ENCODE measurements around the gene GABRD.

Gene GABRD

GRCh38 chr1:2053217-2053616, 34.1 kb downstream of the GABRD start:
- no peak for DNase-seq (ENCODE audit: low read depth, low spot score)

GRCh38 chr1:2053784-2054376, 34.7 kb downstream of the GABRD start:
- no peak for DNase-seq (ENCODE audit: low read depth, low spot score)

GRCh38 chr1:2054560-2054959, 35.4 kb downstream of the GABRD start:
- no peak for DNase-seq (ENCODE audit: low read depth, low spot score)

GRCh38 chr1:2055911-2056575, 36.9 kb downstream of the GABRD start:
- no peak for DNase-seq (ENCODE audit: low read depth, low spot score)

DNA sequence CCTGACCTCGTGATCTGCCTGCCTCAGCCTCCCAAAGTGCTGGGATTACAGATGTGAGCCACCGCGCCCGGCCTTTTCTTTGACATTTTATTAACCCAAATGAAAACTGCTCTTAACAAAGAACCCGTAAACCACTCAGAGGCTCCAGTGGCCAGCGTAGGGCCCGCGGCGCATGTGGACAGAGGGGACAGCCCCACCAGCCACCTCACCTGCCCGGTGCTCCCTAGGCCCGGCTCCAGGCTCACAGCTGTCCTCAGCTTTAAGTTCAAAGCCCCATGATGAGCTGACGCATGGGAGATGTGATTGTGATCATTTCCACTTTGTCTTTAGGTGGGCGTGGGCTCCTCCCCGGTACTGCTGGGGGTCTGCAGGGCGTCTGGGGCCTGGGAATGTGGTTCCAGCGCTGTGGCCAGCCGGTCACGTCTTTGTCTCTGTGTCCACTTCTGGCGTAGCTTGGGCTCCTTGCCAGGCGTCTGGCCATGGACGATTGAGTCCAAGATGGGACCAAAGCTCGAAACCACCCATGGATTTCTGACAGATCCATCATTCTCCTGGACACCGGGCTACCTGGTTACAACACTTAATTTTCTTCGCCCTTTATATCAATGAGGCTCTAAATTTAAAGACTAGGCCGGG, 37.9 kb downstream of the GABRD start:
- no peak for DNase-seq (ENCODE audit: low read depth, low spot score)

GRCh38 chr1:2059290-2059953, 40.3 kb downstream of the GABRD start:
- DNase-seq (ENCODE audit: low read depth, low spot score) = no peak

DNA sequence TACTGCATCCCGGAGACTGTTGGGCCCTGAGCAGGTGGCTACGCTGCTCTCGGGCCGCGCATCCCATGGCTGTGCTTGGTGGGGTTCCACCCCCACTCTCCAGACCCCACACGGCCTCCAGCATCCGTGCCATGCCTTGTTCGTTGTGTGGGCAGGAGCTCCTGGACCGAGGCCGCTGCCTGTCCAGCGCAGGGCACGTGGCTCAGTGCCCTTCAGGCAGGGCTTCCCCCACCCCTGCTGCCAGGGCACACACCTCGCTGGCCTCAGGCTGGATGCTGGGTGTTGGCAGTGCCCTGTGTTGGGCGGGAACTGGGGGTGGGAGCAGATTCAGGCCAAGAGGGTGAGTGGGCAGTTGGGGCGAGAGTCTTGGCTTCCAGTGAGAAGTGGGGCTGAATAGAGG, 40.9 kb downstream of the GABRD start:
- DNase-seq (ENCODE audit: low read depth, low spot score) = no peak

- DNase-seq (ENCODE audit: low read depth, low spot score) = no peak
Measured at GRCh38 chr1:2060535-2060934, 41.4 kb downstream of the GABRD start.

GRCh38 chr1:2061065-2061778, 42.1 kb downstream of the GABRD start:
- no peak for DNase-seq (ENCODE audit: low read depth, low spot score)

DNA sequence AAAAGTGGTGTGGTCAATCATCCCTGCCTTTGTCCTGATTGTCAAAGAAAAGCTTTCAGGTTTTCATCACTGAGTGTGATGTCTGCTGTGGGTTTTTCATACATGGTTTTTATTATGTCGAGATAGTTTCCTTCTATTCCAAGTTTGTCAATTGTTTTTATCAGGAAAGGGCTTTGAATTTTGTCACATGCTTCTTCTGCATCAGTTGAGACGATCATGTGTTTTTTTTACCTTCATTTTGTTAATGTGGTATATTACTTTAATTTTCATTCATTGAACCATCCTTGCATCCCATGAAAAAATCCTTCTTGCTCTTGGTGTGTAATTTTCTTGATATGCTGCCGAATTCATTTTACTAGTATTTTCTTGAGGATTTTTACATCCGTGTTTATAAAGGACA, 46.6 kb downstream of the GABRD start:
- no peak for DNase-seq (ENCODE audit: low read depth, low spot score)

GRCh38 chr1:2067393-2067792, 48.2 kb downstream of the GABRD start:
- DNase-seq (ENCODE audit: low read depth, low spot score) = no peak

DNA sequence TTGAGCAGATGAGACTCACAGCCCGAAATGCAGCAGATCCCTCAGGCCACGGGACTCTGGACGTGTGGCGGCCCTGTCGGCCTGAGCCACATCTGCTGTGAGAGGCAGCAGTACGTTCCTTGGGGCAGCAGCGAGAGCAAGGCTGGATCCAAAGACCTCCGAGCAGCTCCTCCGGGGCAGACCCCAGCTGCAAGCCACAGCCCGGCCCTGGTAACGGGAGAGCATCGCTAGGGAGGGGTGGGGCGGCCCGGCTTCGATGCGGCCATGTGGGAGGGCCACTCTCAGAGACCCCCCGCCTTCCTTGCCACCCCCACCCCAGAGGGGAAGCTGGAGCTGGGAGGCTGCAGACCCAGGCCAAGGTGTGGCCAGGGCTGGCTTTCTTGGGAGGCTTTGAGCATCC, 48.8 kb downstream of the GABRD start:
- no peak for DNase-seq (ENCODE audit: low read depth, low spot score)

DNA sequence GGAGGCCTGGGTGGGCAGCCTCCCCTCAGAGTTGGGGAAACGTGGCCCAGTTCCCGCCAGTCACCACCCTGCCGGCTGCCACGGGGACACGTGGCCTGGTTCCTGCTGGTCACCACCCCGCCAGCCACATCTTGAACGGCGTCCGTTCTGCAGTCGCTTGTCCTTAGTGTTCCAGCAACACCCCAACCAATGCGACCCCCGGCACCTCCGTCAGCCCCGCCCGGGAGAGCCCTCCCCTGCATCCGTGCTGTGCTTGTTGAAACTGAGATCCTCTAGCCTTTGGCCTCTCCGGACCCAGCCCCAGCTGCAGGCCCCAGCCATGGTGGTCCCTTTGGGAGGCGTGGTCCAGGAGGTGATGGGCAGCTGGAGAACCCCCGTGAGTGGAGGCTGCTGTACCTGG, 49.8 kb downstream of the GABRD start:
- no peak for DNase-seq (ENCODE audit: low read depth, low spot score)

- DNase-seq (ENCODE audit: low read depth, low spot score) = no peak
Measured at GRCh38 chr1:2070016-2070415, 50.9 kb downstream of the GABRD start.

DNA sequence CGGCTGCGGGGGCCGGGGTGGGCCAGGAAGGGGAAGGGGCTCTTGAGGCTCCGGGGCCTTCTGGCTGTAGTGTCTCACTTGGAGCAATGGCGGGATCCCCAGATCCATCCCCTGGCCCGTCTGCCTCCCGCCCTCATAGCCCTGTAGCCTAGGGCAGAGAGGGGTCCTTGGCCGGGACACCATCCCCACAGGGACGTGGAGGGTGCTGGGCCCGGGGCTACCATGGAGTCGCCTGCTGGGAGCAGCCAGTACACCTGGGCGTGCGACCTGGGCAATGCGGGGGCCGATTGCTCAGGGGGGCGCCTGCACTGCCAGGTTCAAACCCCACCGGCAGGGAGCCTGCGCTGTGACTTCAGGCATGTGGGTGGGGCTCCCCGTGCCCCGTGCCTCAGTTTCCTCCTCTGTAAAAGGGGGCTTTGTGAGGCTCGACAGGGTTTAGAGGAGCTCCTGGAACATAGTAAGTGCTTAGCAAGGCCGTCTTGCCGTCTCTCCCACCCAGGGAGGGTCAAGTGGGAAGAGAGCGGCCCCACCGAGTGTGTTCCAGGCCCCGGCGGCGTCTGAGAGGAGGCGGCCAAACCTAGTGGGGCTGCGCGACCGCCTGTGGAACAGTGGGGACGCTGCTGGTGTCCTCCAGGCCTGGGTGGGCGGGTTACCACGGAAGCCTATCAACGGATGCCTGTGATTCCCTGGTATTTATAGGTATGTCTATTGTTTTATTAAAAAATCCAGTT, 51.8 kb downstream of the GABRD start:
- DNase-seq (ENCODE audit: low read depth, low spot score) = no peak

- no peak for DNase-seq (ENCODE audit: low read depth, low spot score)
Measured at GRCh38 chr1:2072109-2072806, 53.1 kb downstream of the GABRD start.

DNA sequence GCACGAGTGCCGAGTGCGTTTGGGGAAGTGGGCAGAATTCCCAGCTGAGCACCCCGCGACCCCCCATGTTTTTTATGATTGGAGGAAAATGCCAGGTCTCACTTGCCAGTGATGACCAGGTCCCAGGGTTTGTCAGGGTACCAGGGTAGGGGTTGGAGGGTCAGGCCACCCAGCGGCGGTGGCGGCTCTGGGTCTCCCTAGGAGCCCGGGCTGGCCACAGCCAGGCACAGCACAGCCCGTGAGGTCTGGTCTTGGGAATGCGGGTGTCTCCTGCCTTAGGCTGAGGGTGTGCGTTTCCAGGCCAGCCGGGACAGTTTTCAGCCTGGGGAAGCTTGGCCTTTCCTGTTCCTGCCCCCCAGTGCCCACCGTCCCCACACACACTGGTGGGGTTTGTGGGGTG, 53.7 kb downstream of the GABRD start:
- DNase-seq (ENCODE audit: low read depth, low spot score) = no peak

DNA sequence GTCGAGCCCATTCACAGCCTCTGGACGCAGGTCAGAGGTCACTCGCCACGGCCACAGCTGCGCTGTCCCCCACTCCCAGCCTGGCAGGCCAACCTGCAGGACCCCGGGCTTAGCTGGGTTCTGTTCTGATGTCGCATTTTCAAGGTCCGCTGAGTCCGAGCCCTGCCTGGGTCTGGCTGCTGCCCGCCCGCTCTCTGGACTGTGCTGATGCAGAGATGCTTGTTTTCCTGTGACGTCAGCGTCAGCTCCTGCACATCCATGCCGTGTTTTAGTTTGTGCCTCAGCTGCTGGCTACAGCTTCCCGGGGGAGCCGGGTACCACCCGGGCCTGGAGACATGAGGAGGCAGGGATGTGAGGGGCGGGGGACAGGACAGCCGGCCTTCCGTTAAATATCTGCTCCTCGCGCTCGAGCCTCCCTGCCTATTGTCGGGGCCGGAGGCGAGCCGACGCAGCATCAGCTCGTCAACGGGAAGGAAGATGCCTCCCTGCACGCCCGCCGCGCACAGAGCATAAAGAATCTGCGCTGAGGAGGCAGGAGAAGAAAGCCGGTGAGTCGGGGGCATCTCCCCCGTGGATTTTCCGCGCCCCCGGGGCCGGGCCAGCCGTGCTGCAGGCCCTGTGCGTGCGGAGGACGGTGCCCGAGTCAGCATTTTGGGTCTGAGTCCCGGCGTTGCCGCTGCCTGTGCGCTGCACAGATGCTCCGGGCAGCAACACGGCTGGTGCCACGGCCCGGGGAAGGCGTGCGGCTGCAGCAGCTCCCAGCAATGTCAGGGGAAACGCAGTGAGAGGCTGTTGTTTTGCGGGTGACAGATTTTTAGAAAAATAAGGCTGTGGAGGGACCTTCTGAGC, 54.5 kb downstream of the GABRD start:
- no peak for DNase-seq (ENCODE audit: low read depth, low spot score)

DNA sequence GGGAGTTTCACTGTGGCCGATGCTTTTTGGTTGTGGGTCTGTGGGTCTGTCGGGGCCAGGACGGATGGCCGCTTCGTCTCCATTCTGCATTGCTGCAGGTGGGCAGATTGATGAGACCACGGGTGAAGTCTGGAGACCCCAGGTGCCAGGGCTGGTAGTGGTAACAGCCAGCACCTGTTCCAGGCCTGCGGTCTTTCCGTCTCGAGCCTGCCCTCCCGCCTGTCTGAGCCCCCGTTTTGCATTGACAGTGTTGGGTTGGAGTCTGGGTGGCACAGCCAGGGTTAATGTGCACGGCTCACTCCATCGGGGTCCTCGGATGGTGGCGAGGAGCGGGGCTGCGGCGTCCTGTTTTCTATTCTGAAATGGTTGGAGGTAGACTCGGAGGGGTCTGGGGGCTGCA, 55.3 kb downstream of the GABRD start:
- no peak for DNase-seq (ENCODE audit: low read depth, low spot score)
